ENCODE data around the gene STK11.

Gene STK11

GRCh38 chr19:1213391-1214286, 8.1 kb downstream of the STK11 start:
- DNase-seq (ENCODE audit: low read depth): no peak
- no peak for TF ChIP-seq CTCF (IDR thresholded peaks at IDR 0.05; ENCODE audit: low read depth, low read length, missing control alignments)
- peak overlapping the region; percentile 12; the same call in 1 of the 2 replicates for H3K4me3 ChIP-seq (ENCODE audit: low read depth, low read length)

- no peak for DNase-seq (ENCODE audit: low read depth)
- no peak for TF ChIP-seq CTCF (IDR thresholded peaks at IDR 0.05; ENCODE audit: low read depth, low read length, missing control alignments)
- no peak overlapping the region for H3K4me3 ChIP-seq (ENCODE audit: low read depth, low read length)
Measured at GRCh38 chr19:1214299-1214861, 8.8 kb downstream of the STK11 start.

- no peak overlapping the region for H3K4me3 ChIP-seq (ENCODE audit: low read depth, low read length)
- TF ChIP-seq CTCF (IDR thresholded peaks at IDR 0.05; ENCODE audit: low read depth, low read length, missing control alignments): no peak
- DNase-seq (ENCODE audit: low read depth): no peak
Measured at GRCh38 chr19:1214862-1215731, 9.5 kb downstream of the STK11 start.

- no peak for TF ChIP-seq CTCF (IDR thresholded peaks at IDR 0.05; ENCODE audit: low read depth, low read length, missing control alignments)
- no peak overlapping the region for H3K4me3 ChIP-seq (ENCODE audit: low read depth, low read length)
- DNase-seq (ENCODE audit: low read depth): no peak
Measured at GRCh38 chr19:1216756-1217155, 11.2 kb downstream of the STK11 start.

- no peak overlapping the region for H3K4me3 ChIP-seq (ENCODE audit: low read depth, low read length)
- TF ChIP-seq CTCF (IDR thresholded peaks at IDR 0.05; ENCODE audit: low read depth, low read length, missing control alignments): no peak
- DNase-seq (ENCODE audit: low read depth): no peak
Measured at GRCh38 chr19:1217366-1217765, 11.8 kb downstream of the STK11 start.

- no peak for DNase-seq (ENCODE audit: low read depth)
- no peak overlapping the region for H3K4me3 ChIP-seq (ENCODE audit: low read depth, low read length)
- TF ChIP-seq CTCF (IDR thresholded peaks at IDR 0.05; ENCODE audit: low read depth, low read length, missing control alignments): no peak
Measured at GRCh38 chr19:1218751-1219567, 13.4 kb downstream of the STK11 start.

Data from GM12864 (cell line).